Smooth muscle cell (in vitro differentiated cells): ENCODE results near the gene RAD18. TPM values are rescaled to one million over a fixed set of nuclear protein-coding genes. Genes with fewer than 3 reads are reported as not detected.

Source experiments
- DNase-seq: peaks from one replicate; lab custom pipeline; 2025; ENCODE audit not compliant: unreplicated experiment; lab: John Stamatoyannopoulos, UW
- H2AFZ ChIP-seq: fragments of 200-600 bp; sonication (generic); 2 replicates; pipeline ENCODE4 v1.6.0; 2016; ENCODE audit warnings: antibody characterized with exemption, low read depth, mild to moderate bottlenecking
- H3F3A ChIP-seq: fragments of 200-600 bp; sonication (generic); 2 replicates; pipeline ENCODE4 v1.6.0; 2017; ENCODE audit warnings: antibody characterized with exemption, low read depth
- H3K27ac ChIP-seq: fragments of 200-600 bp; sonication (generic); 2 replicates; pipeline ENCODE4 v1.5.1; 2016; ENCODE audit warnings: low read depth, mild to moderate bottlenecking
- H3K27me3 ChIP-seq: fragments of 200-600 bp; sonication (generic); 2 replicates; pipeline ENCODE4 v1.6.1; 2016; ENCODE audit warnings: low read depth, mild to moderate bottlenecking
- H3K36me3 ChIP-seq: fragments of 200-600 bp; sonication (generic); 2 replicates; pipeline ENCODE4 v1.5.1; 2016; ENCODE audit warnings: low read depth
- H3K4me1 ChIP-seq: fragments of 200-600 bp; sonication (generic); 2 replicates; pipeline ENCODE4 v1.5.1; 2016; ENCODE audit warnings: low read depth
- H3K4me2 ChIP-seq: fragments of 200-600 bp; sonication (generic); 2 replicates; pipeline ENCODE4 v1.6.0; 2016; ENCODE audit warnings: mild to moderate bottlenecking
- H3K4me3 ChIP-seq: fragments of 200-600 bp; sonication (generic); 2 replicates; pipeline ENCODE4 v1.5.1; 2016; ENCODE audit warnings: mild to moderate bottlenecking
- H3K79me2 ChIP-seq: fragments of 200-600 bp; sonication (generic); 2 replicates; pipeline ENCODE4 v1.6.0; 2016; ENCODE audit warnings: low read depth, mild to moderate bottlenecking
- H3K9ac ChIP-seq: fragments of 200-600 bp; sonication (generic); 2 replicates; pipeline ENCODE4 v1.6.0; 2016; ENCODE audit warnings: low read depth
- H3K9me3 ChIP-seq: fragments of 200-600 bp; sonication (generic); replicated peaks from 2 replicates; pipeline ENCODE4 v1.5.1; 2016; ENCODE audit warnings: low read depth
- H4K20me1 ChIP-seq: fragments of 200-600 bp; sonication (generic); 2 replicates; pipeline ENCODE4 v1.6.0; 2016; ENCODE audit warnings: low read depth
- WGBS: methylation state at CpG from one replicate; pipeline ENCODE4 v1.1.7; 2016; ENCODE audit warnings: low lambda C conversion rate; 5-methylcytosine and 5-hydroxymethylcytosine counted together
- polyA plus RNA-seq: library from polyadenylated mRNA; unstranded; fragments of >200 nt; fragmentation: Nextera tagmentation; extraction: Ambion mirVana; gene quantifications from 2 replicates; pipeline ENCODE4 v1.2.1, GENCODE V29; 2016
- total RNA-seq: library from RNA; depleted of rRNA; stranded (reverse); fragments of >200 nt; gene quantifications from 2 replicates; pipeline ENCODE4 v1.2.3, GENCODE V29; 2014
- TF ChIP-seq, protein P1 (sequence below): fragments of 200-600 bp; sonication (generic); IDR thresholded peaks from 2 replicates; pipeline ENCODE4 v1.5.1; 2017; ENCODE audit warnings: borderline replicate concordance, mild to moderate bottlenecking, antibody characterized with exemption; ENCODE audit not compliant: insufficient read depth, poor library complexity, severe bottlenecking

Gene RAD18
- total and polyA plus RNA-seq, 2 experiments from 2014 or later: 8.9 to 16.0 TPM

DNA sequence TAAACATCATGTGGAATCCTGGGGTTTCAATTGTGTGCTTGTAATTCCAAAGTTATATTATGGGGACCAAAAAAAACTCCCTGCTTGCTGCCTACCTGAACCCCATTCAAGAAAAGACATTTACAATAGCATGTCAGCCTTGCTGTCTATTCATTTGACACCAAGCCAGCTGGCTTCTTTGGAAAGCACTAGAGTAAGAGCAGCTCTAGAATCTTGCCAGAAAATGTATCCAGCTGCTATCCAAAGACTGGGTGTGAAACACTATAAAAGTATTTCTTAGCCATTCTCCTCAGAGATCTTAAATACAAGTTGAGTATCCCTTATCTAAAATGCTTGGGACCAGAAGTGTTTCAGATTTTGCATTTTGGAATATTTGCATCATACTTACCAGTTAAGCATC is 87.4 kb downstream of the RAD18 start:
- H3F3A ChIP-seq: no peaks in the 10 kb centered on the region
- H2AFZ ChIP-seq: no peak overlapping the region
- TF ChIP-seq, protein P1, sequence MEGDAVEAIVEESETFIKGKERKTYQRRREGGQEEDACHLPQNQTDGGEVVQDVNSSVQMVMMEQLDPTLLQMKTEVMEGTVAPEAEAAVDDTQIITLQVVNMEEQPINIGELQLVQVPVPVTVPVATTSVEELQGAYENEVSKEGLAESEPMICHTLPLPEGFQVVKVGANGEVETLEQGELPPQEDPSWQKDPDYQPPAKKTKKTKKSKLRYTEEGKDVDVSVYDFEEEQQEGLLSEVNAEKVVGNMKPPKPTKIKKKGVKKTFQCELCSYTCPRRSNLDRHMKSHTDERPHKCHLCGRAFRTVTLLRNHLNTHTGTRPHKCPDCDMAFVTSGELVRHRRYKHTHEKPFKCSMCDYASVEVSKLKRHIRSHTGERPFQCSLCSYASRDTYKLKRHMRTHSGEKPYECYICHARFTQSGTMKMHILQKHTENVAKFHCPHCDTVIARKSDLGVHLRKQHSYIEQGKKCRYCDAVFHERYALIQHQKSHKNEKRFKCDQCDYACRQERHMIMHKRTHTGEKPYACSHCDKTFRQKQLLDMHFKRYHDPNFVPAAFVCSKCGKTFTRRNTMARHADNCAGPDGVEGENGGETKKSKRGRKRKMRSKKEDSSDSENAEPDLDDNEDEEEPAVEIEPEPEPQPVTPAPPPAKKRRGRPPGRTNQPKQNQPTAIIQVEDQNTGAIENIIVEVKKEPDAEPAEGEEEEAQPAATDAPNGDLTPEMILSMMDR: no peak
- no peak for DNase-seq
- no peak overlapping the region for H3K27ac ChIP-seq
- H3K27me3 ChIP-seq: no peaks in the 10 kb centered on the region
- H3K79me2 ChIP-seq: no peaks in the 10 kb centered on the region
- H3K4me3 ChIP-seq: no peak overlapping the region
- H3K4me1 ChIP-seq: no peaks in the 10 kb centered on the region
- no peaks in the 10 kb centered on the region for H3K9me3 ChIP-seq
- no peaks in the 10 kb centered on the region for H3K36me3 ChIP-seq
- no peak overlapping the region for H3K4me2 ChIP-seq
- H4K20me1 ChIP-seq: no peaks in the 10 kb centered on the region
- no peak overlapping the region for H3K9ac ChIP-seq

DNA sequence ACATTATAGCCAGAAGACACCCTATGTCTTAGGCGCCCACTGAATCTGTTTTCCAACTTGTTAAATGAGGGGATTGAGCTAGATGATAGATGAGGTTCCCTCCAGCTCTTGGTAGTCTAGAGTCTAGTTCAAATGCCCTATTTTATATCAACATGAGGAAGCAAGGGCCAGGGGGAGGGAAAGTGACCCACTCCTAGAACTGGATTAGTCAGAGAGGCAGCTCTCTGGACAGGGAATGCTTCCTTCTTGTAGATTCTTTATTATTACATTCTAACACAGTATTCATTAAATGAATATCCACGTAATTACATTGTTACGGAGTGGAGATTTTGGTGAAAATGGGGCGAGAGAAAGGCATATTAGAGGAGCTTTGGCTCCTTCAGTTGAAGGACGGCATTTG is 89.5 kb downstream of the RAD18 start:
- Histone ChIP-seq H3K4me1 (peaks cover 9% of the 10 kb centered on the region), H3K4me2 (no peak overlapping the region), H3K79me2 (no peaks in the 10 kb centered on the region), H2AFZ (no peak overlapping the region), H3K27ac (no peak overlapping the region), H4K20me1 (no peaks in the 10 kb centered on the region), H3K4me3 (no peak overlapping the region), H3K36me3 (no peaks in the 10 kb centered on the region), H3F3A (peaks cover 6% of the 10 kb centered on the region), H3K9me3 (no peaks in the 10 kb centered on the region), H3K9ac (no peak overlapping the region), H3K27me3 (no peaks in the 10 kb centered on the region)
- no peak for DNase-seq
- TF ChIP-seq, protein P1: no peak
- WGBS: 97% methylated on average over 5 of the region's 5 CpGs

DNA sequence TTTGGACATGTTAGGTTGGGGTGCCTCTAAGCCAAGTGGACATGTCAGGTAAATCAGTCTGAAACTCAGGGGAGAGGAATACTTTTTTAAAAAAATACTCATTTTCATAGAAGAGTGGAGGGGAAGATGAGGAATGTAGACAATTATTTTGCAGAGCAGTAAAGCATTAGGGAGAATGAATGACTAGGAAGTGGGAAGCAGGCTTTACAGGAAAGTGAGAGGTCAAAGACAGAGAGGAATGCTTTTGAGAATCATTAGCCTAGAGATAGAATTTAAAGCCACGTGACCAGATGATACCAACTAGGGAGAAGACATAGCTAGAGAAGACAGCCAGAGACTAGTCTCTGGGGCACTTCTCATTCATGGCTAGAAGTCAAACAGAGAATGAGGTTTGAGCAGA is 91.0 kb downstream of the RAD18 start:
- H3K27me3 ChIP-seq: no peaks in the 10 kb centered on the region

DNA sequence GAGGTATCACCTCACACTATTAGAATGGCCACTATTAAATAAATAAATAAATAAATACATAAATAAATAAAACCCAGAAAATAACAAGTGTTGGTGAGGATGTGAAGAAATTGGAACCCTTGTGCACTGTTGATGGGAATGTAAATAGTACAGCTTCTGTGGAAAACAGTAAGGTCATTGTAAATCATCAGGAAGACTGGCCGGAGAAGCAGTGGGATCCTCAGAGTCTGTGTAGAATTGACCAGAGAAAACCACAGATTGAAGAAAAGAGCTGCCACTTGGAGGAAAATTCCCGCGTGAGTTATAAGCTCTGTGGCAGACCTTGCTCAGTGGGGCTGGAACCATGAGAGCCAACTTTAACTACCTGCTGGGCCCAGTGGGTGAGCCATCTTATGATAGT is 92.0 kb downstream of the RAD18 start:
- TF ChIP-seq, protein P1: no peak
- Histone ChIP-seq H3K9me3 (no peaks in the 10 kb centered on the region), H3K27me3 (no peaks in the 10 kb centered on the region), H3K9ac (no peak overlapping the region), H3K4me3 (no peak overlapping the region), H3K79me2 (no peaks in the 10 kb centered on the region), H3K4me1 (peaks cover 9% of the 10 kb centered on the region), H4K20me1 (no peaks in the 10 kb centered on the region), H3K4me2 (no peak overlapping the region), H3F3A (peaks cover 7% of the 10 kb centered on the region), H3K36me3 (no peaks in the 10 kb centered on the region), H3K27ac (no peak overlapping the region), H2AFZ (no peak overlapping the region)
- no peak for DNase-seq
- 89% methylated on average over 3 of the region's 3 CpGs for WGBS

More for the DNA sequence above, 91.0 kb downstream of the RAD18 start:
- peaks cover 9% of the 10 kb centered on the region for H3K4me1 ChIP-seq
- TF ChIP-seq, protein P1: no peak
- no peaks in the 10 kb centered on the region for H3K79me2 ChIP-seq
- no peak overlapping the region for H2AFZ ChIP-seq
- H3F3A ChIP-seq: peaks cover 7% of the 10 kb centered on the region
- H3K9ac ChIP-seq: no peak overlapping the region
- WGBS: 75% methylated on average over 1 of the region's 1 CpG
- H3K36me3 ChIP-seq: no peaks in the 10 kb centered on the region
- no peak for DNase-seq
- no peaks in the 10 kb centered on the region for H3K9me3 ChIP-seq
- no peak overlapping the region for H3K4me3 ChIP-seq
- H4K20me1 ChIP-seq: no peaks in the 10 kb centered on the region
- H3K4me2 ChIP-seq: no peak overlapping the region
- H3K27ac ChIP-seq: no peak overlapping the region
